ENCODE results near the gene SINHCAF.
"Not testable (repeated sequence)": the region's sequence is repeated elsewhere in the genome, so short reads cannot be mapped to it uniquely, and the experiment has no call there.

The SINHCAF gene

DNA sequence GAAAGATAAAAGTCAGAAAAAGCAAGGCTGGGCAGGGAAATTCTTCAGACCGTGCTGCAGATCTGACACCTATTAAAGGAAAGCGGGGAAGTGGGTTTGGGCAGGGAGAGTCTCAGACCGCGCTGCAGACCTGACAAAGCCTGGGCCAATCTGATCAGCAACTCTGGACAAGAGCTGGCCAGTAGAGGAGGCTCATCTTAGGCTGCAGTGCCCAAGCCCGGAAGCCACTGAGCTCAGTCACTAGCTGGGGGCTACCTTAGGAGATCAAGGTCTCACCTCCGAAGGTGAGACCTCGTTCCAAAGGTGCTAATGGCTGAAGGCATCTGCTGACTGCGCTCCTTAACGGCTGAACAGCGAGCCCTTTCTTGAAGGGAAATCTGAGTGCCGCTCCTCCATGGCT lies 60.2 kb downstream of the SINHCAF start:
- DNase-seq (ENCODE audit: low read depth, low spot score): no peak

DNA sequence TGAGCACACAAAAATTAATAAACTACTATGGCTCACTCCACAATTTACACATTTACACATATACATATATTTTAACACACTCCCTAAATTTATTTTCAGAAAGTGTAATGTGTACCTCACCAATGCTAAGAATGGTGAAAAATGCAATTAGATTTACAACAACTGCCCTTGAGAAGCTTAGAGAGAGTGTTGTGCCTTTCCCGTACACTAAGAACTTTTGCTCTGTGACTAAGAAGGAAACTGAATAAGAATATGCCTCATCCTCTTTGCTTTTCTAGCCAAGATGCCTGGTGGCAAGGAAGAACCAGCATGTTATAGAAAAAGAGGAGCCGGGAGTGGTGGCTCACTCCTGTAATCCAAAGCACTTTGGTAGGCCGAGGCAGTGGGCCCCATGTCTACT lies 62.3 kb downstream of the SINHCAF start:
- DNase-seq (ENCODE audit: low read depth, low spot score): no peak

DNA sequence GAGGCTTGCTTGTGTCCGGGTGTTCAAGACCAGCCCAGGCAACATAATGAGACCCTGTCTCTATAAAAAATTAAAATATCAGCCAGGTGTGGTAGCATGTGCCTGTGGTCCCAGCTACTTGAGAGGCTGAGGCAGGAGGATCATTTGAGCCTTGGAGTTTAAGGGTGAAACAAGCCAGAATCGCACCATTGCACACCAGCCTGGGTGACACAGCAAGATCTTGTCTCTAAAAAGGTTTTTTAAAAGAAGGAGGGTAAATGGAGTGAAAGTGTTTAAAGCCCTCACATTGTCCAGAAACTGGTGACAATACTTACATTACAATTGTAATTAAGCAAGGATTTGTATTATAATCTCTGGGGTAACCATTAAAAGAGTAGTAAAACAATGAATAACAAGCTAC lies 64.2 kb downstream of the SINHCAF start:
- no peak for DNase-seq (ENCODE audit: low read depth, low spot score)

DNA sequence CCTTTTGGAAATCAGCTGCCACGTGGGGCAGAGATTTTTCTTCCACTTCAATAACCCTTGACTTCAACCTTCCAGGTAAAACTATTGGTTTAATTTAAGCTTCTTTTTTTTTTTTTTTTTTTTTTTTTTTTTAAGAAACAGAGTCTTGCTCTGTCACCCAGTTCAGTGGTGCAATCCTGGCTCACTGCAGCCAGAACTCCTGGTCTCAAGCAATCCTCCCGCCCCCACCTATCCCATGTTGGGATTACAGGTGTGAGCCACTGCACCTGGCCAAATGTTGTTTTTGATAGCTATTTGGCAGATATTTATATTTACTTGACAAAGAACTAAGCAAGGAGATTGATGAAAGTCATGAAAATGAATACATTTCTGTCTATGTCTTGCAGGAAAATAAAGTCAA lies 65.1 kb downstream of the SINHCAF start:
- DNase-seq (ENCODE audit: low read depth, low spot score): no peak

DNA sequence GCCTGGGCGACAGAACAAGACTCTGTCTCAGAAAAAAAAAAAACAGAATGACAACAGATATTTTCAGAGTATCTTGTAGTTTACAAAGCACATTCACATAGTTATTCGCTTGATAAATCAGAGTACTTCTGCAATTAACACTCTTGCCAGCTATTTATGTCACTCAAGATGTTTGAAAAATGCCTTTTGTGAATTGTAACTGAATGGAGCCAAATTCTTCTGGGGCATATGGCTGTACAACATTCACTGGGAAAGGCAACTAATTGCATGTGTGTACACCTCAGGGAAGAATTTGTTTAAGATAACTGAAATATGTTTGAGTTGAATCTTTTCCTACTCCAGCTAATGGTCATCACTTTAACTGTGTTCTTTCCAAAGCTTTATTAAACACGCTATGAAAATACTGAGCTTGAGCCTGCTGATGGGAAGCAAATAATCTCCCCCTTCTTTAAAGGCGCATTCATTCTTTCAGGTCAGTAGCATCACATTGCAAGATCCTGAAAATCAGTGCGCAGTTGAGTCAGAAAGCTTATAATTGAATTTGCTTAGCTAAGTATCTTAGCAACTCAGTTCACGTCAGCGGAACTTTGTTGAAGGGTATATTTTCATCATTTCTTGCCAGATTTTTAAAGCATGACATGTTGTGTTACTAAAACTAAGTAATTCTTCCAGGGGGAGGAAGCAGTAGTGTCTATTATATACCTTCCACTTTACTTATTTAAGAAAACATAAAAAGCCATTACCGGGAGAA lies 66.6 kb downstream of the SINHCAF start:
- DNase-seq (ENCODE audit: low read depth, low spot score): no peak

GRCh38 chr12:31257784-31258183 lies 68.2 kb downstream of the SINHCAF start:
- no peak for DNase-seq (ENCODE audit: low read depth, low spot score)

DNA sequence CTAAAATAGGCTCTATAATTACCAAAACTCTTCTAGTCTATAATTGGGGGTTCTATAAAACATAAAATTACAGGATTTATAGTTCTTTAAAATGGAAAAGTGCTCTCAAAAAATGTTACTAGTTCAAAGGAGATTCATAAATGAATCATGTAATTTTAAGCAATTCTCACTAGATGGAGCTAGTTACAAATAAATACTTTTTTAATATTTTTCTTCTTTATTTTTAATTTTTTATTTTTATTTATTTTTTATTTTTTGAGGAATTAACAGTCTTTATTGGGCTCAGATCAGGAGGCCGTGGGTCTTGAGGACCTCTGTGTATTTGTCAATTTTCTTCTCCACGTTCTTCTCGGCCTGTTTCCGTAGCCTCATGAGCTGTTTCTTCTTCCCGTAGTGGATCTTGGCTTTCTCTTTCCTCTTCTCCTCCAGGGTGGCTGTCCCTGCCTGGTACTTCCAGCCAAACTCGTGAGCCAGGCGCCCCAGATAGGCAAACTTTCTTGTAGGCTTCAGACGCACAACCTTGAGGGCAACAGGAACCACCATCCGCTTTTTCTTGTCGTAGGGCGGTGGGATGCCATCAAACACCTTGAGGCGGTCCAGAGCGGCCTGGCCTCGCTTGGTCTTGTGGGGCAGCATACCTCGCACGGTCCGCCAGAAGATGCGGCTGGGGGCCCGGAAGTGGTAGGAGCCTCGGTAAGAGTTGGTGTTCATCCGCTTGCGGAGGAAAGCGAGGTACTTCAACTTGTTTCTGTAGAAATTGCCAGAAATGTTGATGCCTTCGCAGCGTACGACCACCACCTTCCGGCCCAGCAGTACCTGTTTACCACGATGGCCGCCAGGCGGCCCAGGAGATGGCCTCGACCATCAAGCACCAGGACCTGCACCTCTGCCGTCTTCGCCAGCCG lies 74.0 kb downstream of the SINHCAF start:
- DNase-seq (ENCODE audit: low read depth, low spot score): not testable (repeated sequence)

GRCh38 chr12:31250179-31250578 lies 75.8 kb downstream of the SINHCAF start:
- DNase-seq (ENCODE audit: low read depth, low spot score): no peak

DNA sequence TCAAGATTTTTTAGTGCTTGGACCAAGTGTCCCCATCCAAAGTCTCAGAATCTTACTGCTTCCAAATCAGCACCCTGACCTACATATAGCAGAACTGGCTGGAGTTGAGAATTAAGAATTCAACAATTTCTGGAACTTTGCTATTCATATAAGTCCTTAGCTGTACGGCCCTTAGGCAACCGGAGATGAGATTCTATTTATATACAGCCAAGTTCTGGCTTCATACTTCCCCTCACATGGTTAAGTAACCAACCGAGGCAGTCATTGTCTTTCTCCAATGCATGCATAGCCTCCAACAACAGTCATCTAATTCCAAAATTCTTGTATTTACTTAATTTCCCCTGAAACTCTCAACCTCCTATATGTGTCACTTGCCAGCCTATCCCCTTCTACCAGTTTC lies 76.6 kb downstream of the SINHCAF start:
- no peak for DNase-seq (ENCODE audit: low read depth, low spot score)

GRCh38 chr12:31248815-31249214 lies 77.1 kb downstream of the SINHCAF start:
- no peak for DNase-seq (ENCODE audit: low read depth, low spot score)

GRCh38 chr12:31248337-31248736 lies 77.6 kb downstream of the SINHCAF start:
- DNase-seq (ENCODE audit: low read depth, low spot score): no peak

DNA sequence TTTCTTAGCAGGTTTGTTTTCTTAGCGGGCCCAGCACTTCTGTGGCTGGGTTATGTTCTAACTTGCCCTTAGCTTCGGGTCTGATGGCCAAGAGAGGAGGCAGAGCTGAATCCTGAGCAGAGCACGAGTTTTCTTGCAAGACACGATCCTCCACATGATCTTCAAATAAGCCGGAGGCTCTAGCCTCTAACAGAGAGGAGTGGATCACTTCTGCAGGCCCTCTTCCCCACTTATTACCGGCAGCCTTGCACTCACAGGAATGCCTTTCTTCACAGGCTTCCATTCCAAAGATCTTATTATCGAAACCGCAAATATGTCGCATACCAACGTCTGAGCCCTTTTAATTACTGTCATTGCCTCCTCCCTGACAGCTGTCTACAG lies 79.5 kb downstream of the SINHCAF start:
- DNase-seq (ENCODE audit: low read depth, low spot score): no peak

DNA sequence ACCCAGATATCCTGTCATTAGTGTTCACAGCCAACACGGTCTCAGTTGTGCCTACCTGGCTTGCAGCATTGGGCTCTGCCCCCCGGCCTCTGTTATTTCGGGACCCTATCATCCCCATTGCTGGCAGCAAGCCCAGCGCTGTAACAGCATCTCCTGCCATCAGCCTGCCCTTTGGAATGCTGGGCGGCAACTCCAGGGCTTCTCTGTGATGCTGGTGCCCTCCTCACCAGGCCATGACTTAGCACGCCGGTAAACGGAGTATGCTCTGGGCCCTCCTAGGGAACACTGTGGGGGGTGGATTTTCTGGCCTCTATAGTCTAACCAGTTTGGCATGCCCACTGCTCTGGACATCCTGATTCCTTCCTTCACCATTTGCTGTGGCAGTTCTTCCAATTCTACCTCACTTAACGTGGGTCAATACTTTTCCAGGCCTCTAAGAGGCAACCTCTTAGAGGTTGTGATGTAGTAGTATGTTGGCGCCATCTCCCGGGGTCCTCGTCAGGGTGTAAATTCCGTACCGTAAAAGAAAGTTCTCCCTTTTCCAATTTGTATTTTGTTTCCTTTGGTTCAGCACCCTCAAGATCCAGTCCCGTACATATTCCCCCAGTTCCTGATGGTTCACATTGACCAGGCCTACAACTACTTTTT lies 80.0 kb downstream of the SINHCAF start:
- no peak for DNase-seq (ENCODE audit: low read depth, low spot score)

DNA sequence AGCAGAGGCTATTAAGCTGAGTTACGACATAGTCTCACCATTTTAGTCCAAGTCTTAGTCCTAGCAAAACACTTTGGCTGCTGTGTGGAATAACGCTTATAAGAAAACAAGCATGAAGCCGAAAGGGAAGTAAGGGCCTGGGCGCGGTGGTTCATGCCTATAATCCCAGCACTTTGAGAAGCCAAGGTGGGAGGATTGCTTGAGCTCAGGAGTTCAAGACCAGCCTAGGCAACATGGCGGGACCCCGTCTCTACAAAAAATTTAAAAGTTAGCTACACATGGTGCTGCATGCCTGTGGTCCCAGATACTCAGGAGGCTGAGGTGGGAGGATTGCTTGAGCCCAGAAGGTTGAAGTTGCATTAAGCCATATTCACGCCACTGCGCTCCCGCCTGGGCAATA lies 83.5 kb downstream of the SINHCAF start:
- DNase-seq (ENCODE audit: low read depth, low spot score): not testable (repeated sequence)

- no peak for DNase-seq (ENCODE audit: low read depth, low spot score)
These were observed 87.1 kb downstream of the SINHCAF start for GRCh38 chr12:31238764-31239387.

GRCh38 chr12:31238333-31238732 lies 87.6 kb downstream of the SINHCAF start:
- not testable (repeated sequence) for DNase-seq (ENCODE audit: low read depth, low spot score)

GRCh38 chr12:31236998-31237637 lies 88.8 kb downstream of the SINHCAF start:
- no peak for DNase-seq (ENCODE audit: low read depth, low spot score)

DNA sequence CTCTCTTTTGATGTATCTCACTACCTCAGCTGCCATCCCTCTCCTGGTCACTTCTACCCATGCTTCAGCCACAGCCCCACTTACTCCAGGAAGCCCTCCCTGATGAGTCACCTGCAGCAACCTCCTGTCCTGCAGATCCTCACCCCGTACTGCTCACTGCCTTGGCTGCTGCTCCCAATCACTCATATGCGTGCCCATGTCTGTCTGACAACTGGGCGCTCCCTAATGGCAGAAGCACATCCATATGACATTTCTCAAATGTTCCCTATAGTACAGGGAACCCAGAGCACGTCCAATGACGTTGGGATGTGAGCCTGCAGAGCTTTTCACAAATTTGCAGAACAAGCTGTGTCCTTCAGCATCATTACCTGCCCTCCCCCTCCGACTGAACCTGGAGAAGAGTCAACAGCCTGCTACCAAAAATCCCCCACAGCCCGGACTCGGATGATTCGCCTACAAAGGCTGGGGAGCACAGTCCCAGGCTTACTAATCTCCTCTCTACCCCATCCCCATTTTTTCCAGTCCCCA lies 90.0 kb downstream of the SINHCAF start:
- no peak for DNase-seq (ENCODE audit: low read depth, low spot score)

GRCh38 chr12:31234955-31235867 lies 90.7 kb downstream of the SINHCAF start:
- no peak for DNase-seq (ENCODE audit: low read depth, low spot score)
